Measurements from ENCODE around the gene RASGRF2.

GRCh38 chr5:81226949-81227348, 266.8 kb downstream of the RASGRF2 start:
- TF ChIP-seq RAD21 (IDR thresholded peaks at IDR 0.05 in 1 of 2, conservative IDR thresholded peaks at IDR 0.05 in 1 of 2; ENCODE audit: low read depth in 2 of 2, low read length in 2 of 2) (no peak), GABPA (IDR thresholded peaks at IDR 0.05; ENCODE audit: borderline replicate concordance, insufficient read depth, low read length) (no peak), BACH1 (IDR thresholded peaks at IDR 0.05; ENCODE audit: low read length) (no peak), POLR2A (IDR thresholded peaks at IDR 0.05; ENCODE audit: control extremely low read depth in 1 of 2, low read depth in 2 of 2, low read length in 2 of 2) (no peak)

Measured in H1 (cell line).